ENCODE data around the gene CCDC197.

CCDC197 gene

GRCh38 chr14:94040247-94040646 lies 43.1 kb downstream of the CCDC197 start:
- no peak for DNase-seq (ENCODE audit: extremely low read depth in 1 of 2, low read depth in 1 of 2)

GRCh38 chr14:94040796-94041195 lies 43.7 kb downstream of the CCDC197 start:
- DNase-seq (ENCODE audit: extremely low read depth in 1 of 2, low read depth in 1 of 2), result no peak

- no peak for DNase-seq (ENCODE audit: extremely low read depth in 1 of 2, low read depth in 1 of 2)
Observed at GRCh38 chr14:94041551-94042346, 44.6 kb downstream of the CCDC197 start.

- DNase-seq (ENCODE audit: extremely low read depth in 1 of 2, low read depth in 1 of 2), result no peak
Observed at GRCh38 chr14:94042433-94043091, 45.5 kb downstream of the CCDC197 start.

GRCh38 chr14:94043111-94043755 lies 46.1 kb downstream of the CCDC197 start:
- DNase-seq (ENCODE audit: extremely low read depth in 1 of 2, low read depth in 1 of 2), result no peak

- no peak for DNase-seq (ENCODE audit: extremely low read depth in 1 of 2, low read depth in 1 of 2)
Observed at GRCh38 chr14:94043756-94044475, 46.8 kb downstream of the CCDC197 start.

- DNase-seq (ENCODE audit: extremely low read depth in 1 of 2, low read depth in 1 of 2), result no peak
Observed at GRCh38 chr14:94044476-94045091, 47.5 kb downstream of the CCDC197 start.

GRCh38 chr14:94045101-94045500 lies 48.0 kb downstream of the CCDC197 start:
- DNase-seq (ENCODE audit: extremely low read depth in 1 of 2, low read depth in 1 of 2), result no peak

GRCh38 chr14:94045563-94046345 lies 48.7 kb downstream of the CCDC197 start:
- DNase-seq (ENCODE audit: extremely low read depth in 1 of 2, low read depth in 1 of 2), result no peak

GRCh38 chr14:94046696-94047250 lies 49.7 kb downstream of the CCDC197 start:
- DNase-seq (ENCODE audit: extremely low read depth in 1 of 2, low read depth in 1 of 2), result no peak

GRCh38 chr14:94047581-94047980 lies 50.5 kb downstream of the CCDC197 start:
- no peak for DNase-seq (ENCODE audit: extremely low read depth in 1 of 2, low read depth in 1 of 2)

GRCh38 chr14:94048691-94049624 lies 51.9 kb downstream of the CCDC197 start:
- no peak for DNase-seq (ENCODE audit: extremely low read depth in 1 of 2, low read depth in 1 of 2)

- no peak for DNase-seq (ENCODE audit: extremely low read depth in 1 of 2, low read depth in 1 of 2)
Observed at GRCh38 chr14:94049625-94050023, 52.5 kb downstream of the CCDC197 start.

- no peak for DNase-seq (ENCODE audit: extremely low read depth in 1 of 2, low read depth in 1 of 2)
Observed at GRCh38 chr14:94050231-94050880, 53.3 kb downstream of the CCDC197 start.

- no peak for DNase-seq (ENCODE audit: extremely low read depth in 1 of 2, low read depth in 1 of 2)
Observed at GRCh38 chr14:94051115-94051514, 54.0 kb downstream of the CCDC197 start.

- DNase-seq (ENCODE audit: extremely low read depth in 1 of 2, low read depth in 1 of 2), result no peak
Observed at GRCh38 chr14:94051779-94052178, 54.7 kb downstream of the CCDC197 start.

GRCh38 chr14:94052199-94052598 lies 55.1 kb downstream of the CCDC197 start:
- no peak for DNase-seq (ENCODE audit: extremely low read depth in 1 of 2, low read depth in 1 of 2)

GRCh38 chr14:94052662-94053061 lies 55.6 kb downstream of the CCDC197 start:
- no peak for DNase-seq (ENCODE audit: extremely low read depth in 1 of 2, low read depth in 1 of 2)

All from stimulated activated CD8-positive, alpha-beta memory T cell treated with anti-CD3 and anti-CD28 coated beads, Interleukin-7, amount 100 ng/mL, for 48 hours (primary cell).